Measurements from ENCODE around the gene ZNF787. TPM values are rescaled to one million over a fixed set of nuclear protein-coding genes. Genes with fewer than 3 reads are reported as not detected.
A peak's percentile ranks its signal among the peaks of the same experiment; 100 is the strongest.

Gene ZNF787
- total and polyA plus RNA-seq, 2 of the 13 experiments (the other 11 are each of a cell fraction or from before 2014, with no cell fraction given), result 15.1 to 42.8 TPM

DNA sequence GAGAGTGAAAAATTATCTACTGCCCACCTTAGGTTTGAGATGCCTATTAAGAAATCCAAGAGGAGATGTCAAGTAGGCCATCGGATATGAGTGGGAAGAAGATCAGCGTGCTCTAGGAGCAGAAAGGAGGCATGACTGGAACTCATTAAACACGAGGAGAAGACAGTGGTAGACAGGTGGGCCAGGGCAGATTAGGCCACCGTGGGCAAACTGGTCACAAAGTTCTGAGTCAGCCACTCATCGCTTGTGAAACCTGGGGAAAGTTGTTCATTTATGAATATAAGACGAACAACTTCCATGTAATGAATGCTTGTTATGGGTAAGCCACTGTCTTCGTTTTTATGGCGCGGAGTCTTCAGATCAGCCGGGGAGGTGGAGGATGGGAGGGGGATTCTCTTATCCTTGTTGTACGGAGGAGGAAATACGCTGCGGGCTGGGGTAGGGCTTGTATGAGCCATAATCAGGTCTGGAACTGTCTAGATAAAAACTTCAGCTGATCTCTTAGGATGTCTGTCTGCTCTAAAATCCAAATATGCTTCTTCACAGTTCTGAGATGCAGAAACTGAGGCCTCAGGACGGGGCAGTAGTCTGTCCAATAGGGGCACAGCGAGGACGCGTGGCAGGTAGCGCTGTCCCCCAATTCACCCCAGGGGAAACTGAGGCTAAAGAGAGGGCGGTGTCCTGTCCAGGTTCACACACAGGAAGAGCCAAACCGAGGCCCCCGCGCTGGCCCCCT lies 18.9 kb upstream of the ZNF787 start:
- Histone ChIP-seq H3K9me3 (ENCODE audit: low read length) (no peaks in the 10 kb centered on the region), H3K27me3 (ENCODE audit: control insufficient read depth in 1 of 2, insufficient read depth in 2 of 2, low read length in 2 of 2) (no peaks in the 10 kb centered on the region; a peak in 1 of 5 replicates), H3K9ac (ENCODE audit: insufficient read depth, low read depth, low read length) (peak overlapping the region; percentile 81), H3K4me3 (replicated peaks in 1 of 3; ENCODE audit: insufficient read depth in 1 of 3, low read depth in 2 of 3, low read length in 3 of 3) (peak overlapping the region; percentile 72 to 83 (median 74)), H3K4me1 (ENCODE audit: insufficient read depth, low read length) (peaks cover 83% of the 10 kb centered on the region), H3K36me3 (replicated peaks in 1 of 2; ENCODE audit: control insufficient read depth in 1 of 2, insufficient read depth in 2 of 2, low read length in 2 of 2) (no peaks in the 10 kb centered on the region), H3K27ac (ENCODE audit: extremely low read length, insufficient read depth, low read length) (peak overlapping the region; percentile 100), H2AFZ (ENCODE audit: low read length) (no peak overlapping the region), H3K79me2 (ENCODE audit: insufficient read depth, low read length) (peaks cover 27% of the 10 kb centered on the region), H4K20me1 (ENCODE audit: insufficient read depth, low read length) (no peaks in the 10 kb centered on the region), H3K4me2 (ENCODE audit: low read depth, low read length) (peak overlapping the region; percentile 79)
- in situ Hi-C loops (cut with HindIII; ENCODE audit: extremely low pct_ligation_motif_present, low pct_unique_long_range_greater_than_20kb), result no loop called here
- POLR2A ChIA-PET, result interaction anchor here (1.2 to 4.9 kb wide), 7 partner anchors 8 to 30 kb away, joined by 5 to 113 read pairs (median 19); partner anchors contain the start of gene ZNF787
- CTCF ChIA-PET (ENCODE audit: low intra/inter-chr PET ratio, low total read pairs), result no interaction called here
- ATAC-seq (no peak), FAIRE-seq (no peak), DNase-seq (ENCODE audit: low spot score) (no peak)
- intact Hi-C loops (cut with micrococcal nuclease; ENCODE audit: unreplicated experiment), result loop anchor here (2.0 kb wide), 1 partner anchor 31 kb away; no protein-coding TSS in a partner anchor
- WGBS (ENCODE audit: low lambda C conversion rate), result 56% methylated on average over 20 of the region's 22 CpGs
- TF ChIP-seq PHF5A (CRISPR knock-in tag; IDR thresholded peaks at IDR 0.05; ENCODE audit: low read depth, unreplicated experiment), result no peak
- TF ChIP-seq ZNF224 (CRISPR knock-in tag; IDR thresholded peaks at IDR 0.05), result 0 out of 2 replicates have a peak, but pooled peaks have one; percentile 56
- 0 out of 2 replicates have a peak, but pooled peaks have one; percentile 48 for TF ChIP-seq ZNF605 (CRISPR knock-in tag; IDR thresholded peaks at IDR 0.05)
- no TSS peak for BruUV-seq (replicated peaks)

DNA sequence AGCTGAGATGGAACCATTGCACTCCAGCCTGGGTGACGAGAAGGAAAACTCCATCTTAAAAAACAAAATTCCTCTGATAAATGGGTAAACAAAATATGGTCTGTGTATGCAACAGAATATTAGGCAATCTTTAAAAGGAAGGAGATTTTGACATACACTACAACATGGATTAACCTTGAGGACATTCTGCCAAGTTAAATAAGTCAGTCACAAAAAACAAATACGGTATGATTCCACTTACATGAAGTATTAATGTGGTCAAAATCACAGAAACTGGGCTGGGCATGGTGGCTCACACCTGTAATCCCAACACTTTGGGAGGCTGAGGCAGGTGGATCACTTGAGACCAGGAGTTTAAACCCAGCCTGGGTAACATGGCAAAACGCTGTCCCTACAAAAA lies 17.0 kb upstream of the ZNF787 start:
- H3K9me3 ChIP-seq (ENCODE audit: low read length), result no peaks in the 10 kb centered on the region
- H3K27ac ChIP-seq (ENCODE audit: extremely low read length, insufficient read depth, low read length), result peak overlapping the region; percentile 46
- ChIA-PET CTCF (ENCODE audit: low intra/inter-chr PET ratio, low total read pairs) (no interaction called here), POLR2A (interaction anchor here (1.2 to 2.1 kb wide), 4 partner anchors 11 to 27 kb away, joined by 3 to 11 read pairs (median 7); partner anchors contain the start of gene ZNF787)
- WGBS (ENCODE audit: low lambda C conversion rate), result 28% methylated on average over 3 of the region's 3 CpGs
- no peak overlapping the region for H3K9ac ChIP-seq (ENCODE audit: insufficient read depth, low read depth, low read length)
- no peaks in the 10 kb centered on the region; a peak in 1 of 5 replicates for H3K27me3 ChIP-seq (ENCODE audit: control insufficient read depth in 1 of 2, insufficient read depth in 2 of 2, low read length in 2 of 2)
- no peaks in the 10 kb centered on the region for H3K36me3 ChIP-seq (replicated peaks in 1 of 2; ENCODE audit: control insufficient read depth in 1 of 2, insufficient read depth in 2 of 2, low read length in 2 of 2)
- in situ Hi-C loops (cut with HindIII; ENCODE audit: extremely low pct_ligation_motif_present, low pct_unique_long_range_greater_than_20kb), result no loop called here
- H4K20me1 ChIP-seq (ENCODE audit: insufficient read depth, low read length), result no peaks in the 10 kb centered on the region
- DNase-seq (ENCODE audit: low spot score), result peak; percentile 63
- peaks cover 64% of the 10 kb centered on the region for H3K4me1 ChIP-seq (ENCODE audit: insufficient read depth, low read length)
- BruUV-seq (replicated peaks), result no TSS peak
- H3K79me2 ChIP-seq (ENCODE audit: insufficient read depth, low read length), result peaks cover 8% of the 10 kb centered on the region
- FAIRE-seq, result no peak
- intact Hi-C loops (cut with micrococcal nuclease; ENCODE audit: unreplicated experiment), result no loop called here
- ATAC-seq, result no peak
- no peak overlapping the region; the same call in 1 of the 2 replicates for H3K4me2 ChIP-seq (ENCODE audit: low read depth, low read length)
- no peak overlapping the region for H3K4me3 ChIP-seq (replicated peaks in 1 of 3; ENCODE audit: insufficient read depth in 1 of 3, low read depth in 2 of 3, low read length in 3 of 3)
- H2AFZ ChIP-seq (ENCODE audit: low read length), result no peak overlapping the region
- TF ChIP-seq, protein P1, sequence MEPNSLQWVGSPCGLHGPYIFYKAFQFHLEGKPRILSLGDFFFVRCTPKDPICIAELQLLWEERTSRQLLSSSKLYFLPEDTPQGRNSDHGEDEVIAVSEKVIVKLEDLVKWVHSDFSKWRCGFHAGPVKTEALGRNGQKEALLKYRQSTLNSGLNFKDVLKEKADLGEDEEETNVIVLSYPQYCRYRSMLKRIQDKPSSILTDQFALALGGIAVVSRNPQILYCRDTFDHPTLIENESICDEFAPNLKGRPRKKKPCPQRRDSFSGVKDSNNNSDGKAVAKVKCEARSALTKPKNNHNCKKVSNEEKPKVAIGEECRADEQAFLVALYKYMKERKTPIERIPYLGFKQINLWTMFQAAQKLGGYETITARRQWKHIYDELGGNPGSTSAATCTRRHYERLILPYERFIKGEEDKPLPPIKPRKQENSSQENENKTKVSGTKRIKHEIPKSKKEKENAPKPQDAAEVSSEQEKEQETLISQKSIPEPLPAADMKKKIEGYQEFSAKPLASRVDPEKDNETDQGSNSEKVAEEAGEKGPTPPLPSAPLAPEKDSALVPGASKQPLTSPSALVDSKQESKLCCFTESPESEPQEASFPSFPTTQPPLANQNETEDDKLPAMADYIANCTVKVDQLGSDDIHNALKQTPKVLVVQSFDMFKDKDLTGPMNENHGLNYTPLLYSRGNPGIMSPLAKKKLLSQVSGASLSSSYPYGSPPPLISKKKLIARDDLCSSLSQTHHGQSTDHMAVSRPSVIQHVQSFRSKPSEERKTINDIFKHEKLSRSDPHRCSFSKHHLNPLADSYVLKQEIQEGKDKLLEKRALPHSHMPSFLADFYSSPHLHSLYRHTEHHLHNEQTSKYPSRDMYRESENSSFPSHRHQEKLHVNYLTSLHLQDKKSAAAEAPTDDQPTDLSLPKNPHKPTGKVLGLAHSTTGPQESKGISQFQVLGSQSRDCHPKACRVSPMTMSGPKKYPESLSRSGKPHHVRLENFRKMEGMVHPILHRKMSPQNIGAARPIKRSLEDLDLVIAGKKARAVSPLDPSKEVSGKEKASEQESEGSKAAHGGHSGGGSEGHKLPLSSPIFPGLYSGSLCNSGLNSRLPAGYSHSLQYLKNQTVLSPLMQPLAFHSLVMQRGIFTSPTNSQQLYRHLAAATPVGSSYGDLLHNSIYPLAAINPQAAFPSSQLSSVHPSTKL (CRISPR knock-in tag; IDR thresholded peaks at IDR 0.05), result peak; percentile 68
- peak; percentile 64; the same call in 1 of the 2 replicates for TF ChIP-seq FOXJ3 (CRISPR knock-in tag; IDR thresholded peaks at IDR 0.05; ENCODE audit: borderline replicate concordance)
- no peak for TF ChIP-seq ZBTB7B (CRISPR knock-in tag; IDR thresholded peaks at IDR 0.05)
- TF ChIP-seq KMT2B (CRISPR knock-in tag; IDR thresholded peaks at IDR 0.05), result no peak
- TF ChIP-seq, protein P2, sequence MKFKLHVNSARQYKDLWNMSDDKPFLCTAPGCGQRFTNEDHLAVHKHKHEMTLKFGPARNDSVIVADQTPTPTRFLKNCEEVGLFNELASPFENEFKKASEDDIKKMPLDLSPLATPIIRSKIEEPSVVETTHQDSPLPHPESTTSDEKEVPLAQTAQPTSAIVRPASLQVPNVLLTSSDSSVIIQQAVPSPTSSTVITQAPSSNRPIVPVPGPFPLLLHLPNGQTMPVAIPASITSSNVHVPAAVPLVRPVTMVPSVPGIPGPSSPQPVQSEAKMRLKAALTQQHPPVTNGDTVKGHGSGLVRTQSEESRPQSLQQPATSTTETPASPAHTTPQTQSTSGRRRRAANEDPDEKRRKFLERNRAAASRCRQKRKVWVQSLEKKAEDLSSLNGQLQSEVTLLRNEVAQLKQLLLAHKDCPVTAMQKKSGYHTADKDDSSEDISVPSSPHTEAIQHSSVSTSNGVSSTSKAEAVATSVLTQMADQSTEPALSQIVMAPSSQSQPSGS (CRISPR knock-in tag; IDR thresholded peaks at IDR 0.05), result 0 out of 2 replicates have a peak, but pooled peaks have one; percentile 13
- 0 out of 2 replicates have a peak, but pooled peaks have one; percentile 28 for TF ChIP-seq RARA (CRISPR knock-in tag; IDR thresholded peaks at IDR 0.05)
- peak in 1 of 2 experiments; percentile 63; a peak in 2 of 4 replicates for TF ChIP-seq EP300 (IDR thresholded peaks at IDR 0.05; ENCODE audit: low read depth in 2 of 2, low read length in 2 of 2)
- no peak for TF ChIP-seq EP300 (CRISPR knock-in tag; IDR thresholded peaks at IDR 0.05; ENCODE audit: borderline replicate concordance)
- TF ChIP-seq MIER3 (CRISPR knock-in tag; IDR thresholded peaks at IDR 0.05; ENCODE audit: borderline replicate concordance), result 0 out of 2 replicates have a peak, but pooled peaks have one; percentile 50

All from HepG2 (cell line).